ENCODE data around the gene VCL. TPM values are rescaled to one million over a fixed set of nuclear protein-coding genes. Genes with fewer than 3 reads are reported as not detected.

VCL gene
- total RNA-seq, 1 donor from 2014 or later: 107 TPM

DNA sequence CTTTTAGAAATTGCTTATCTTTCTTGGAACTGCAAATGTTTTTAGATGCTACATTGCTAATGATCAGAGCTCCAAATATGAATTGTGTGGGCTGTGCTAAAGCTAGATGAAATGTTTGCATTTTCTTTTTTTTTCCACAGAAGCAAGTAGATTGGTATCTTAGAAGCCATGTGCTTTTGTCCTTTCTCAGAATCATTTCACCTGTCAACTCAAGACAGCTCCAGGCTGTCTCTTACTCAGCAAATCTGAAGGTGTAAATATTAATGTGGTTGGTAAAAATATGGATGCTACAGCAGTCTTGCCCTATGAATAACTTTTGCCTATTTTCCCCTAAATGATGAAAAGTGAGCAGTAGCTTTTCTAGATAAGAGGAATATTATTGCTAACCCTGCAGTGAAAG, 111.5 kb downstream of the VCL start:
- Mint-ChIP-seq H3K9me3 (ENCODE audit: low read depth) (no peaks in the 10 kb centered on the region), H3K27ac (no peak overlapping the region), H3K36me3 (ENCODE audit: insufficient read depth) (peaks cover 37% of the 10 kb centered on the region), H3K4me1 (ENCODE audit: low read depth) (no peaks in the 10 kb centered on the region), H3K4me3 (ENCODE audit: low read depth) (no peak overlapping the region), H3K27me3 (no peaks in the 10 kb centered on the region)
- no peak for DNase-seq (ENCODE audit: low spot score, unreplicated experiment)
- TF ChIP-seq, protein P1, sequence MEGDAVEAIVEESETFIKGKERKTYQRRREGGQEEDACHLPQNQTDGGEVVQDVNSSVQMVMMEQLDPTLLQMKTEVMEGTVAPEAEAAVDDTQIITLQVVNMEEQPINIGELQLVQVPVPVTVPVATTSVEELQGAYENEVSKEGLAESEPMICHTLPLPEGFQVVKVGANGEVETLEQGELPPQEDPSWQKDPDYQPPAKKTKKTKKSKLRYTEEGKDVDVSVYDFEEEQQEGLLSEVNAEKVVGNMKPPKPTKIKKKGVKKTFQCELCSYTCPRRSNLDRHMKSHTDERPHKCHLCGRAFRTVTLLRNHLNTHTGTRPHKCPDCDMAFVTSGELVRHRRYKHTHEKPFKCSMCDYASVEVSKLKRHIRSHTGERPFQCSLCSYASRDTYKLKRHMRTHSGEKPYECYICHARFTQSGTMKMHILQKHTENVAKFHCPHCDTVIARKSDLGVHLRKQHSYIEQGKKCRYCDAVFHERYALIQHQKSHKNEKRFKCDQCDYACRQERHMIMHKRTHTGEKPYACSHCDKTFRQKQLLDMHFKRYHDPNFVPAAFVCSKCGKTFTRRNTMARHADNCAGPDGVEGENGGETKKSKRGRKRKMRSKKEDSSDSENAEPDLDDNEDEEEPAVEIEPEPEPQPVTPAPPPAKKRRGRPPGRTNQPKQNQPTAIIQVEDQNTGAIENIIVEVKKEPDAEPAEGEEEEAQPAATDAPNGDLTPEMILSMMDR (IDR thresholded peaks at IDR 0.05; ENCODE audit: unreplicated experiment): no peak

DNA sequence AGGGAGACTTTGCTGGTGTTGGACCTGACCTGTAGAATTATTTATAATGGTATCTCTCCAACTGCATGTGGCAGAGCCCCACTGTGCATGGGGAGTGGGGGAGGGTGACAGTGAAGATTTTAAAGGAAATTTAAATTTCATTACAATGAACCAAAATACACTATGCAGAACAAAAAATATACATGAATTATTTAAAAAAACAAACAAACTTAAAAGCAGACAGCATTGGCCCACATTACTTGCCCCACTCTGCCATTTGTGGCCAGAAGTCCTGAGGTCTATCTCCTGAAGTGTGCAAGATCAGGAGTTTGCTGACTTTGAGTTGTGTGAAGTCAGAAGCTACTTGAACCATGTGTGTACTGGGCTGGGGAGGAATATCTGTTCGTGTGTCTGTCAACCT, 112.2 kb downstream of the VCL start:
- H3K9me3 Mint-ChIP-seq (ENCODE audit: low read depth): no peaks in the 10 kb centered on the region
- no peak overlapping the region for H3K27ac Mint-ChIP-seq
- no peaks in the 10 kb centered on the region for H3K27me3 Mint-ChIP-seq
- TF ChIP-seq, protein P1 (IDR thresholded peaks at IDR 0.05; ENCODE audit: unreplicated experiment): no peak
- no peaks in the 10 kb centered on the region for H3K4me1 Mint-ChIP-seq (ENCODE audit: low read depth)
- H3K4me3 Mint-ChIP-seq (ENCODE audit: low read depth): no peak overlapping the region
- peaks cover 36% of the 10 kb centered on the region for H3K36me3 Mint-ChIP-seq (ENCODE audit: insufficient read depth)
- DNase-seq (ENCODE audit: low spot score, unreplicated experiment): no peak

DNA sequence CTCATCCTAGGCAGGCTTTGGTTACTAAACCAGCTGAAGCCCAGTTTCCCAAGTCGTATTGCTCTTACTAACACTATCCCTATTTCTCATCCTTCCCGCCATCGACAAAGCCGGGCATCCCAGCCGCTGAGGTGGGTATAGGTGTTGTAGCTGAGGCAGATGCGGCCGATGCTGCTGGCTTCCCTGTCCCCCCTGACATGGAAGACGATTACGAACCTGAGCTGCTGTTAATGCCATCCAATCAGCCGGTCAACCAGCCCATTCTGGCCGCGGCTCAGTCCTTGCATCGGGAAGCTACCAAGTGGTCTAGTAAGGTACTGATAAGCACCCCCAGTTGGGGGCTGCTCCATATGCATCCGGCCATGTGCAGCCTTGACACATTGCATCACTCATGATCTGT, 113.9 kb downstream of the VCL start:
- Mint-ChIP-seq H3K36me3 (ENCODE audit: insufficient read depth) (peaks cover 35% of the 10 kb centered on the region), H3K4me1 (ENCODE audit: low read depth) (no peaks in the 10 kb centered on the region), H3K4me3 (ENCODE audit: low read depth) (no peak overlapping the region), H3K27me3 (no peaks in the 10 kb centered on the region), H3K9me3 (ENCODE audit: low read depth) (no peaks in the 10 kb centered on the region), H3K27ac (no peak overlapping the region)
- TF ChIP-seq, protein P1 (IDR thresholded peaks at IDR 0.05; ENCODE audit: unreplicated experiment): no peak
- no peak for DNase-seq (ENCODE audit: low spot score, unreplicated experiment)

- Mint-ChIP-seq H3K27ac (peak overlapping the region; percentile 59), H3K4me3 (ENCODE audit: low read depth) (no peak overlapping the region), H3K9me3 (ENCODE audit: low read depth) (no peaks in the 10 kb centered on the region), H3K27me3 (no peaks in the 10 kb centered on the region), H3K36me3 (ENCODE audit: insufficient read depth) (peaks cover 35% of the 10 kb centered on the region), H3K4me1 (ENCODE audit: low read depth) (no peaks in the 10 kb centered on the region)
- TF ChIP-seq, protein P1 (IDR thresholded peaks at IDR 0.05; ENCODE audit: unreplicated experiment): no peak
- DNase-seq (ENCODE audit: low spot score, unreplicated experiment): no peak
Measured at GRCh38 chr10:74113546-74113945, 115.6 kb downstream of the VCL start.

- TF ChIP-seq, protein P1 (IDR thresholded peaks at IDR 0.05; ENCODE audit: unreplicated experiment): no peak
- Mint-ChIP-seq H3K36me3 (ENCODE audit: insufficient read depth) (peaks cover 34% of the 10 kb centered on the region), H3K9me3 (ENCODE audit: low read depth) (no peaks in the 10 kb centered on the region), H3K27ac (peak overlapping the region; percentile 59), H3K4me1 (ENCODE audit: low read depth) (no peaks in the 10 kb centered on the region), H3K4me3 (ENCODE audit: low read depth) (no peak overlapping the region), H3K27me3 (no peaks in the 10 kb centered on the region)
- DNase-seq (ENCODE audit: low spot score, unreplicated experiment): no peak
Measured at GRCh38 chr10:74114041-74114448, 116.1 kb downstream of the VCL start.
